ENCODE measurements around the gene PRR33.
A peak's percentile ranks its signal among the peaks of the same experiment; 100 is the strongest.
"Not testable (repeated sequence)": the region's sequence is repeated elsewhere in the genome, so short reads cannot be mapped to it uniquely, and the experiment has no call there.

The PRR33 gene

DNA sequence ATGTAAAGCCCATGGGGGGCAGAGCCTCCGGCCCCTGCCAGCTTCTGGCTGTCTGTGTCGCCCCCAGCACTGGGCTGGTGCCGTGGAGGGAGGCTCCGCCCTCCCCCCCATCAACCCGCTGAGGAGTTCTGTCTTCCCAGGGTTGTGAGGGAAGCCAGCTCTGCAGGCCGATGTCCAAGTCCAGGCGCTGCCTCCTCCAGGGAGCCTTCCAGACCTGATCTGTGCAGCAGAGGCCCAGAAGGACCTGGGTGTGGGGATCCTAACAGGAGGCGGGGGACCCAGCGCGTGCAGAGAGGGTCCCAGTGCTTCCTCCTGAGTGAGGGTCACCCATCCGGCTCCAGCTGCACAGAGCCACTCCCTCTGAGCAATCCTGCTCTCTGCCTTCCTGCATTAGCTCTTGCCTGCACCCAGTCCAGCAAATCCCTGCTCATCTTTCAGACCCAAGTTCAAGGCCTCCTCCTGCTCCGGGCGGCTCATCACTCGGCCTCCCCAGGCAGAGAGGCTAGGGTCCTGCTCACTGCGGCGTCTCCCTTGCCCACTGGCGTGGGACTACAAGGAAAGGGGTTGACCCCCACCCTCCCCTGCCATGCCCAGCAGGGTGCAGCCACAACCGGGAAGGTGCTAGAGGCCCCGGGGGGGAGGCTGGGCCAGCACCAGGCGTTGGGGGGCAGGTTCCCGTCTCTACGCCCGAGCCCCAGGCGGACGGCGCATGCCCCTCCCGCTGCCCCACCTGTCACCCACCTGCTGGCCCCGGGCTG is 16.4 kb downstream of the PRR33 start:
- no peak for DNase-seq

DNA sequence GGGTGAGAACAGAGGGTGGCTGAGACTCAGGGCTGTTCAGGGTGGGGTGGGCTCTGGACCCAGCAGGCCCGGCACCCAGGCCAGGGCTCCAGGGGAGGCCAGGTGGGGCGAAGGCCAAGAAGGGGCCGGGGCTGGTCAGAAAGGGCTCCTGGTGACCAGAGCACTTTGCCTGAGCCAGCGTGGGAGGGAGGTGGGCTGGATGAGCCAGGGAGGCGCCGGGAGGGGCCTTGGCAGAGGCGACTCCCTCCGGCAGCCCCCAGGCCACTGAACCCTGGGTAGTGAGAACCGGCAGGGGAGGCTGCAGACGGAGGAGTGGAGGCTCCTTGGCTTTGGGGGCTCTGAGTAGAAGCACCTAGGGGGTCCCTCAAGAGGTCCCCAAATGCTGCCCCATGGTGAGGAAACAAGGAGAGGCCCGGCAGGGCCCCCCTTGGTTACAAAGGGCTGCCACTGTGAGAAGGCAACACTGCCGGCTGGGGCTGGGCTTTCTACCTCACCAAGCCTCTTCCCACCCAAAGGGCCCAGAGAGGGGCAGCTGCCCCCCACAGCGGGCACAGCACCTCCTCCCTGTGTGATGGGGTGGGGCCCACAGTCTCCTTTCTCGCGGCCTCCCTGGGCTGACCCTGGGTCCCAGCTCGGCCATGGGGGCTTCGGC is 17.1 kb downstream of the PRR33 start:
- DNase-seq, result not testable (repeated sequence)

DNA sequence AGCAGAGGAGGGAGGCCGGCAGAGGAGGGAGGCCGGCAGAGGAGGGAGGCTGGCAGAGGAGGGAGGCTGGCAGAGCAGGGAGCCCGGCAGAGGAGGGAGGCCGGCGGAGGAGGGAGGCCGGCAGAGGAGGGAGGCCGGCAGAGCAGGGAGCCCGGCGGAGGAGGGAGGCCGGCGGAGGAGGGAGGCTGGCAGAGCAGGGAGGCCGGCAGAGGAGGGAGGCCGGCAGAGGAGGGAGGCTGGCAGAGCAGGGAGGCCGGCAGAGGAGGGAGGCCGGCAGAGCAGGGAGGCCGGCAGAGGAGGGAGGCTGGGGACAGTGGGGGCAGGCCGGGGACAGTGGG is 17.9 kb downstream of the PRR33 start:
- DNase-seq, result not testable (repeated sequence)

DNA sequence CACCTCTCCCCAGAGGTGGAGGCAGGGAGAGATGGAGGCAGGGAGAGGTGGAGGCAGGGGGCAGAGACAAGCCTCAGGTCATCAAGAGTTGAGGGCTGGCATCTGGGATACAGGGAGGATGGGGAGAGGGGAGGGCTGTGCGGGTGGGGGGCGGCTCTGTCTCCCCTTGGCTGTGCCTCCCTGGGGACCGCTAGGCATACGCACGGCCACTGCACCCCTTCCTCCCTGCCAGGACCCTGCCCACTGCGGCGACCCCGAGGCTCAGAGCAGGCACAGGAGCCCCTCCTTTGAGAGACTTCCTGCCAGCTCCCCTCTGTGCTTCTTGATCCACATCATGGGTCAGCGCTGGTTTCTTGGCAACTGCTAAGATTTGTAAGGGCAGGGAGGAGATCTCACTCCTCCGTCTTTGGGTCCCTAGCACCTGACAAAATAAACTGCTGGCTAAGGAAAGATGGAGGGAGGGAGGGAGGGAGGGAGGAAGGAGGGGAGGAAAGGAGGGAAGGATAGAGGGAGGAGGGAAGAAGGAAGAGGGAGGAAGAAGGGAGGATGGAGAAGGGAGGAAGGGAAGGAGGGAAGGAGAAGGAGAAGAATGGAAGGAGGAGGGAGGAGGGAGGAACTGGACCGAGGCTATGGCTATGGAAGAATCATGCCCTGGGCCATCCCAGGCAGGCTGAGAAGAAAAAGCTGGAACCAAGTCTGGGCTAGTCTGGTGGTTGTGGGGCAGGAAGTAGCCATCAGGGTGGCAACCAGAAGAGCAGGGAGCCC is 18.5 kb downstream of the PRR33 start:
- no peak for DNase-seq

DNA sequence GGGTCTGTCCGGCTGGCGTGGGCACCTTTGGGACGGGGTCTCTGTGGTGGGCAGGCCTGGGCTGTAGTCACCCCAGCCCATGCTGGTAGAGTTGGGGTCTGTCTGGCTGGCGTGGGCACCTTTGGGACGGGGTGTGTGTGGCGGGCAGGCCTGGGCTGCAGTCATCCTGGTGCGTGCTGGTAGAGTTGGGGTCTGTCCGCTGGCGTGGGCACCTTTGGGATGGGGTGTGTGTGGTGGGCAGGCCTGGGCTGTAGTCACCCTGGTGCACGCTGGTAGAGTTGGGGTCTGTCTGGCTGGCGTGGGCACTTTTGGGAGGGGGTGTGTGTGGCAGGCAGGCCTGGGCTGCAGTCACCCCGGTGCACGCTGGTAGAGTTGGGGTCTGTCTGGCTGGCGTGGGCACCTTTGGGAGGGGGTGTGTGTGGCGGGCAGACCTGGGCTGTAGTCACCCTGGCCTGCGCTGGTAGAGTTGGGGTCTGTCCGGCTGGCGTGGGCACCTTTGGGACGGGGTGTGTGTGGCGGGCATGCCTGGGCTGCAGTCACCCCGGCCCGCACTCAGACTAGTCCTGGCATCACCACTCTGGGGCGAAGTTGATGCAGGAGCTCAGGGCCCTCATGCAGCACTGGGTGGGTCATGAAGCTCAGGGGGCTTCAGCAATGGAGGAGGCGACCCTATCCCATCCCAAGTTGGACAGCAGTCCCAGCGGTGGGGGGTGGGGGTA is 19.3 kb downstream of the PRR33 start:
- DNase-seq, result no peak

DNA sequence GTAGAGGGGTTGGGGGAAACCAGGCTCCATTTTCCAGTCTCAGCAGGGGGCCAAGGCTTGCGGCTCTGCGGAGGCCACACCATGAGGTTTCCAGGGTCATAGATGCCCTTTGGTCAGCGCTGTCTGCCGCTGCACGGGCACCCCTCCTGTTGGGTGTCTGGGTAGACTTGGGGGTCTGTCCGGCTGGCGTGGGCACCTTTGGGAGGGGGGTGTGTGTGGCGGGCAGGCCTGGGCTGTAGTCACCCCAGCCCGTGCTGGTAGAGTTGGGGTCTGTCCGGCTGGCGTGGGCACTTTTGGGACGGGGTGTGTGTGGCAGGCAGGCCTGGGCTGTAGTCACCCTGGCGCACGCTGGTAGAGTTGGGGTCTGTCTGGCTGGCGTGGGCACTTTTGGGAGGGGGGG is 20.2 kb downstream of the PRR33 start:
- DNase-seq, result no peak

DNA sequence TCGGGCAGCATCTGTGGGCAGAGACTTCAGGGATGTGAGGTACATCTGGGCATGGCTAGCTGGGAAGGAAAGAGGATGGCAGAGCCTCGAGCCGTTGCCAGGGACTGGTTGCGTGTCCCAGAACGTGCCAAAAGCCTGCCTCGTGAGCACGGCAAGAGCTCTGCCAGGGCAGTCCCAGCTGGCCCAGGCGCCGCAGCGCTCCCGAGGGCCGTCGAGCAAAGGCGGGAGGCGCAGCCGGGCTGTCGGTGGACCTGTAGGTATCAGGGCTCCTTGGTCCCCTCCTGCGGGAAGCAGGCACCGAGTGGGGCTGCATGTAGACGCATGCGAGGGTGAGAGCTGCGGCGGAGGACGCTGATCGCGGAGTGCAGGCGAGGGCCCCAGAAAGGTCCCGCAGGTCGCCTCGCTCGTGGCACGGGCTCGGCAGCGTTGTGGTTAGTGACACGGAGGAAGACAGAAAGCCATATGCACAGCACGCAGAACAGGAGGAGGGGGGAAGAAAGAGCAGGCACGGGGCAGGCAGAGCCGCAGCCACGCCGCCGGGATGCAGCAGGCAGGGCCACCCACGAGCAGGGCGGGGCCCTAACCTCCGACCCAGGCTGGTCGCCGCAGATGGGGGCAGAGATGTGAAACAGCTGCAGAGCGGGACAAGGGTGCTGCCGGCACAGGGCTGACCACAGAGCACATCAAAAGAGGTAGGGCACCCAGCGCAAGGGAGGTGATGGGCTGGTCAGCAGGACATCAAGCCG is 20.8 kb downstream of the PRR33 start:
- DNase-seq, result peak; percentile 27 to 36

DNA sequence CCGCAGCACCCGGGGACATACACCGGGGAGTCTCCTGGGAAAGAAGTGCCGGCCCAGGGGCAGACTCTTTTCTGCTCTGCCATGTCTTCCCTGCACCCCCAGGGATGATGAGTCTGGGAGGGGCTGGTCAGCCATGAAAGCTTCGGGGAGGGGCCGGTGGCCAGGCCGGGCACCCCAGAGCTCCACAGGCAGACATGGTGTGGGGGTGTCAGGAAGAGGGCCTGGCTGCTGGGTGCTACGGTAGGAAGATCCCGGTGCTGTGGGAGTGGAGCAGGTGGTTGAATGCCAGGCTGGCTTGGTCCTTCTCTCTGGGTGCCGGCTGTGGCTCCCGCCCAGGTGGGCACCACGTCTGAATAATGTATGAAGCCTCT is 21.4 kb downstream of the PRR33 start:
- no peak for DNase-seq

DNA sequence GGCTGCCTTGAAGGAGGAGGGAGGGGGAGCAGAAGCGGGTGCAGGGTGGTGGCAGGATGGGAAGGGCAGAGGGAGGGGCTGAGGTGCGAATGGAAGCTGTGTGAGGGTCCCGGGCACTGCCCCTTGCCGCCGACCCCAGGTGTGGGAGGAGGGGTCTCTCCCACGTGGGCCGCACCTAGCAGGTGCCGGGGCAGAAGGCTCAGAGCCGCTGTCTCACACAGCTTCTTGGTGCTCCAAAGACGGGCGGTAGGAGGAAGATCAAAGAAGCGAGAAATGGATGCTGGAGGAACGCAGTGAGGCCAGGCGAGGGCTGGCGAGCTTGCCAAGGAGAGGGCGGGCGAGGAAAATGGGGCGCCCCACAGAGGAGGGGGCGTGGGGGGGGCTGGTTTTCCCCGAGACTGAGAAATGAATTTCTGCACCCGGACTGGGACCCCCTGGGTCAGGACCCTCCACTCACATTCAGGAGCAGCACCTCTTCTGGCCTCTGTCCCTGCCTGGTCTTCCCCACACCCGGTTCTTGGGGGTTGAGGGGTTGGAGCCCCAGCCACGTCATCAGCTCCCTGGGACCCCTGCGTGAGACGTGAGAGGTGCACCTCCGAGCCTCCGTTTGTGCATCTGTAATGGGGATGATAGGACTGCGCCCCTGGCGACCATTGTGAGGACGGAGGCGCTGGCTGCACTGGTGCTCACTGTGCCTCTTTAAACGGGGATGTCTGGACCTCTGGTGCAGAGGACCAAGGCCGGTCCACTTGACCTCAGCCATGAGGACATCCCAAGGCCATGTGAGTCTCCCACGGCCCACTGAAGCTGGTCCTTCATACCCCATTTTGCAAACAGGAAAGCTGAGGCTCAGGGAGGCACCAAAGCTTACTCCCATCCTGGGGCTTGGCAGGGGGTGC is 22.0 kb downstream of the PRR33 start:
- no peak for DNase-seq

DNA sequence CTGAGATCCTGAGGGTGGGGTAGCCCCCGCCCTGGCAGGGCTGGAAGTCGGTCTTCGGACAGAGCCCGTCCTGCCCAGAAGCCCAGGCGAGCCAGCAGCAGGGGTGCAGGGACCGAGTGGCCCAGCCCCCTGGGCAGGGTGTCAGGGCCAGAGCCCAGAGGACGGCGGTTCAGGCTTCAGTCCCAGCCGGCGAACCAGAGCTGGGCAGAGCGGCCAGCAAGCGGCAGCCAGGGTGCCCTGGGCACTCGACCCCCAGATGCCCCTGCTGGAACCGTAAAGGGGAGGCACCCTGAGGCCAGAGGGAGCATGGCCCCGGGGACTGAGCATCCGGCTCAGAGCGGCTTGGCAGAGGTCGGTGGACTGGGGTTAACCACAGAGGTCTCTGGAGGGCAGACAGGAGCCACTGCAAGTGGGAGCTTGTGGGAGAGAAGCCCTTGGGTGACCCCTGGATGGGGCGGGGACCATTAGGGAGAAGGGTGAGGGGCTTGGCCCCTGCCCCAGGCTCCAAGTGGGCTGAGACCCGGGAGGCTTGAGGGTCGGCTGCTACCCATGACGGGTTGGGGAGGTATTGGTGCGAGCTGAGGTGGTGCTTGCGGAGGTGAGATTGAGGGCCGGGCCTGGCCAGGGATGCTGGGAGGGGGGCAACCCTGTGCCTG is 22.9 kb downstream of the PRR33 start:
- DNase-seq, result no peak

DNA sequence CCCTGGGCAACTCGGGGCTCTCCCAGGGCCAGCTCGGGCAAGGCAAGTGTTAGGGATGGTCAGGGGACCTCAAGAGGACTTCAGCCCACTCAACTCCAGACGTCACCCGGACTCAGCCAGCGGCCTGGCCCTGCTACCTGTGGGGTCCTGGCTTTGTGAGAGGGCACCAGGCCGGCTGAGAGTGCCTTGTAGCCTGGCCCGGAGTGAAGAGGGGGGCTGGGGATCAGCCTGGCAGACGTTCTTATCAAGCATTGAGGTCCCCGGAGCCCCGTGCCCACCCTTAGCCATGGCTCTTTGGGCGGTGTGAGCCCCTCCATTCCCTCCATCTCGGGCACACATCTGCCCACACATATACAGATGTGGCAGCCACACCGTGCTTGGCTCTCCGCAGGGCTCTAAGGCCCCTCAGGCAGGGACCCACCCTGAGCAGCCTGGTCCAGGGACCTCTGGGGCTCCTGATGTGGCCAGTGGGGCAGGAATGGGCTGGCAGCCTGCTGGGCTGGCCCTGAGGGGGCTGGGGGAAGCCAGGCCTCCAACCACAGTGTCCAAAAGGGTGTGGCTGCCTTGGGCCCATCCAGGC is 23.5 kb downstream of the PRR33 start:
- DNase-seq, result no peak

DNA sequence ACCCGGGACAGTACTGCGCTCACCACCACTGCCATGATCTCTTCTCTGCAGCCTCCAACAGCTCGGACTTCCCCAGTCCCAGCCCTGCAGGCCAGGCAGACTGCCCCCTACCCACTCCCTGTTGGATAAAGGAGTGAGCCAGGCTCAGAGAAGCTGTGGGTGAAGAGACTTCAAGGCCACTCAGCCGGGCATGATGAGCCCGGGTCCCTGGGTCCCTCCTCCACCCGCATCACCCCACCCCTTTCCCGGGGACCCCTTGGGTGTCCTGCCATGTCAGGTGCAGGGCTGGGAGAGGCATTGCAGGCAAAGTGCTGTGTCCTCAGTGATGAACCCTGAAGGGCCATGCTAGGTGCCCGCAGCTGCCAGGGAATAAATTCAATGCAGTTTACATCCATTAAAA is 24.3 kb downstream of the PRR33 start:
- no peak for DNase-seq

DNA sequence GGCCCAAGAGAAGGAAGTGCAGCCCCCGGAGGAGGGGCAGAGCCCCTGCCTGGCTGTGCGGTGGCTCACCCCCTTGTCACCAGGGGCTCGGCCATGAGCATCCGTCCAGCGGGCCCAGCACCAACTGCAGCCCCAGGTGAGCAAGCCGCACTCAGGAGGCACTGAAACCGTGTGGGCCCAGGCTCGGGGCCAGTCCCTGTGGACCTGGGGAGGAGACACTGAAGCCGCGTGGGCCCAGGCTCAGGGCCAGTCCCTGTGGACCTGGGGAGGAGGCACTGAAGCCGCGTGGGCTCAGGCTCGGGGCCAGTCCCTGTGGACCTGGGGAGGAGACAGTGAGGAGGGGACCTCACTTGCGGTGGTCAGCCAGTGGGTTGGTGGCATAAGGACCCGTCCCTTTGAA is 24.9 kb downstream of the PRR33 start:
- no peak for DNase-seq

DNA sequence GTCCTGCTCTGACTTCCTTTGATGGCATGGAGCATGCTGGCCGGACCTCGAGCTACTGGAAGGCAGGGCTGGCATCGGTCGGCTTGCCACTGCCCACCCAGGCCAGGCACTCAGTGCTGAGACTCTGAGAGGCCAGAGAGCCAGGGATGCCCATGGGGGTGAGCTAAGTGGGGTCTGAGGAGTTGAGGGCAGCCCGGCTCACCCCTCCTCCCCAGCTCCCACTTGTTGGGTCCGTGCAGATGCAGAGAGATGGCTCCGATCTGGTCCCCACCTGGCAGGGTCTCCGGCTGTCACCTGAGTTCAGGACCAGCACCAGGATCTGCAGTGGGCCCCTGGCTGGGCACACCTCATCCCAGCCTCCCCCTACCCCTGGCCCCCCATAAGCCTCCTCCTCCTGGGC is 25.5 kb downstream of the PRR33 start:
- DNase-seq, result no peak

DNA sequence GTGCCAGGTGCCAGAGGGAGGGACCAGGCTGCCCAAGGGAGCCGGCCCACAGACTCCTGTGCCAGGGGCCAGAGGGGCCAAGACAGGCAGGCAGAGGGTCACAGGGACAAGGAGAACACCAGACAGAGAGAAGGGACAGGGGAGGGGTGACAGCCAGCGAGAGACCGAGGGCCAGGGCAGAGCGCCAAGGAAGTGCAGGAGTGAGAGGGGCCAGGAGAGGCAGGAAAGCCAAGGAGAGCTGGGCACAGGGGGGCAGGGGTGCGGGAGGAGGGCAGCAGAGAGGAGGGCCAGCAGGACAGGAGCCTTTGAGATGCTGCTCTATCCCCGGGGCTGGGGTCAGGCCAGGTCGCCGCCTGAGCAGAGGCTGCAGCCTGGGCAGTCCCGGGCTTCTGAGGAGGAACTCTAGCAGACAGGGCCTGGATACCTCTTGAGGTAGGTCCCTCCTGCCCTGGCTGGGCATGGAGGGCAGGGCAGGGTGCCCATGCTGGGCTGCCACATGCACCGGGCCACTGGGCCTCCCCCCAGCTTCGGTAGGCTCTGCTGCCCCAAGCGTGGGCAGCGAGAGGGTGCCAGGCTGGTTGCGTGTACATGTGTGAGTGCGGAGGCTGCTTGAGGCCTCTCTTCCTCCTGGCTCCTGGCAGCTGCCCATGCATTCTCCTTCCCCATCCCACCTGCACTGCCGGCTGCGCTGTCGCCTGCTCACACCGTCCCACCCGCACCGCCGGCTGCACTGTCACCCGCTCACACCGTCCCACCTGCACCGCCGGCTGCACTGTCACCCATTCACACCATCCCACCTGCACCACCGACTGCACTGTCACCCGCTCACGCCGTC is 26.6 kb downstream of the PRR33 start:
- DNase-seq, result no peak

DNA sequence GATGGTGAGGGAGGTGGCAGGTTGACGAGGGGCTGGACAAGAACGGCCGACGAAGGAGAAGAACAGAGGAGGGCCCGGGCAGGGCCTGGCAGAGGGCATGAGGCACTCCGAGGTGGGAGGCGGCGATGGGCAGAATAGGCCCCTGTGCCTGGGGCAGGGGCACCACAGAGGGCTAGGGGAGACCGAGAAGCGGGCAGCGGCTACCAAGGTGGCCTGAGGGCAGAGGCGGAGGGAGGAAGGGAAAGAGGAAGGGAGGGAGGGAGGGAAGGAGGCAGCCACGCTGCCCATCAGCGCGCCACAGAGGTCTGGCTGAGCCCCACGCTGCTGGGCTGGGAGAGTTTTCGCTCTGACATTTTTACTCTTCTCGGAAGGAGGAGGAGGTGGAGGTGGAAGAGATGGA is 27.5 kb downstream of the PRR33 start:
- DNase-seq, result no peak

DNA sequence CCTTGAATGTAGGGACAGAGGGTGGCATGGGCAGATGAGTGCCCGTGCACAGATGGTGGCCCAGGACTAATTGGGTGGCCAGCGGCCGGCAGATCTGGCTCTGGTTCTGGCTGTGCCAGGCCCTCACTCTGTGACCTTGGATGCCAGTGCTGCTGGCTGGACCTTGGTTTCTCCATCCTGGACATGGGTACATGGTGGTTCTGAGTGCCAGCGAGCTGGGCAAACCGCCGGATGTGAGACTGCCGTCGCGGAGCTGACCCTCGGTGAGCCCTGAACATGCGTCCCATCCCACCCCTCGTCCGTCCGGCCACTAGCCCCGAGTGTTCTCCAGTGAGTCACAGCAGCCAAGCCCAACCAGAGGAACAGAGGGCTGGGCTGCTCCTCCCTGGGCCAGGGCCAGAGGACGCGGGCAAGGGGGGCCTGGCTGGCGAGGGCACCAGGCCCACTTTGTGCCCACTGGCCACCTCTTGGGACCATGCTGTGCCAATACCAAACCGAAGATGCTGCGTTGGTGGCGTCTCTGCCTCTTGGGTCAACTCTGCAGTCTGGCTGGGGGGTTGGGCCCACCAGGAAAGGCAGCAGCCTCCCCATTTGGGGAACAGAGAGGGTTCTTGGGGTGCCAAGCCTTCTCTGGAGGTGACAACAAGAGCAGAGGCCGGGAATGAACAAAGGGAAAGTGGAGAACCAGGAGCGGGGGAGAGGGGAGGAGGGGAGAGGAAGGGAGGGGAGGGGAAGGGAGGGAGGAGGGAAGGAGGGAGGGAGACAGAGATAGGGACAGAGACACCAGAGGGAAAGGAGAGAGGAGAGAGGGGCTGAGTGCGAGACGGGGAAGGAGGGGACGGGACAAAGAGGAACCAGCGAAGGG is 28.1 kb downstream of the PRR33 start:
- peak in 1 of 2 donors; percentile 60 for DNase-seq

DNA sequence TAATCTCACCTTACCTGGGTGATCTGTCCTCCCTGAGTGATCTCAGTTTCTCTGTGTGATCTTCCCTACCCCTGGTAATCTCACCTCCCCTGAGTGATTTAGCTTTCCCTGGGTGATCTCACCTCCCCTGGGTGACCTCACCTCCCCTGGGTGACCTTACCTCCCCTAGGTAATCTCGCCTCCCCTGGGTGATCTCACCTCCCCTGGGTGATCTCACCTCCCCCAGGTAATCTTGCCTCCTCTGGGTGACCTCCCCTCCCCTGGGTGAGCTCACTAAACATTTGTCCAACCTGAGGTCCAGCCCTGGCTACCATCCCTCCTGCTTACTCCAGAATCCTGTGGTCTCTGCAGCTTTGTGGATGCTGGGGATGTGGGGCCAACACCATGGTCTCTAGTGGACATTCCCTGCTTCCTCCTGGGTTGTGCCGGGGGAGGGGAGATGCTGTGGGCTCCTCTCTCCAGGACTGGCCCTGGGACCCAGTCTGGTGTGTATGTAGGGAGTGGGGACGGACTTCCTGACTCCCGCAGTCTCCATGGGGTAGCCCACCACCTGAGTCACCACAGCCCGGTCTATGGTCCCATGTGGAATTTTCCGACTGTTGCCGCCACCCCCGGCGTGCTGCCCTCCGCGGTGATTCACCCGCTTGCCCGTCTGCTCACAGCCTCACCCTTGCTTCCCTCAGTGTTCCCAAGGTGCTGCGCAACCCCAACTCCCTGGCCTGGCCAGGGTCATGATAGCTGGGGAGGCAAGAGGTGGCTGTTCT is 28.9 kb downstream of the PRR33 start:
- DNase-seq, result no peak
